Effector memory CD8-positive, alpha-beta T cell (primary cell): ENCODE data around the gene KPNA2.
A peak's percentile ranks its signal among the peaks of the same experiment; 100 is the strongest.
"Not testable (repeated sequence)": the region's sequence is repeated elsewhere in the genome, so short reads cannot be mapped to it uniquely, and the experiment has no call there.

ENCODE experiments used
- ATAC-seq: fragments of 150-1000 bp; cut with Tn5 transposase; replicated peaks from 2 replicates; pipeline ENCODE4 v1.10.0; 2021; ENCODE audit warnings: mild to moderate bottlenecking, moderate library complexity
- DNase-seq, 3 experiments: peaks; one replicate each; pipeline ENCODE4 v3.0.0; 2021
- H3K27ac Mint-ChIP-seq, 2 donors: one replicate each; pipeline ENCODE4 v1.8.0; 2022; ENCODE audit warnings: mild to moderate bottlenecking in 2 of 2, mixed read lengths in 2 of 2, moderate library complexity in 2 of 2
- H3K27me3 Mint-ChIP-seq, 2 donors: one replicate each; pipeline ENCODE4 v1.8.0; 2022; ENCODE audit warnings: mixed read lengths in 2 of 2
- H3K36me3 Mint-ChIP-seq: one replicate; pipeline ENCODE4 v1.8.0; 2022; ENCODE audit warnings: mild to moderate bottlenecking, moderate library complexity, mixed read lengths; ENCODE audit not compliant: insufficient read depth
- H3K4me1 Mint-ChIP-seq, 2 donors: one replicate each; pipeline ENCODE4 v1.8.0; 2022; ENCODE audit warnings: low read depth in 2 of 2, mixed read lengths in 2 of 2
- H3K4me3 Mint-ChIP-seq, 2 donors: one replicate each; pipeline ENCODE4 v1.8.0; 2022; ENCODE audit warnings: mild to moderate bottlenecking in 2 of 2, mixed read lengths in 2 of 2, moderate library complexity in 2 of 2
- H3K9me3 Mint-ChIP-seq, 2 donors: one replicate each; pipeline ENCODE4 v1.8.0; 2022; ENCODE audit warnings: mixed read lengths in 2 of 2

The KPNA2 gene

DNA sequence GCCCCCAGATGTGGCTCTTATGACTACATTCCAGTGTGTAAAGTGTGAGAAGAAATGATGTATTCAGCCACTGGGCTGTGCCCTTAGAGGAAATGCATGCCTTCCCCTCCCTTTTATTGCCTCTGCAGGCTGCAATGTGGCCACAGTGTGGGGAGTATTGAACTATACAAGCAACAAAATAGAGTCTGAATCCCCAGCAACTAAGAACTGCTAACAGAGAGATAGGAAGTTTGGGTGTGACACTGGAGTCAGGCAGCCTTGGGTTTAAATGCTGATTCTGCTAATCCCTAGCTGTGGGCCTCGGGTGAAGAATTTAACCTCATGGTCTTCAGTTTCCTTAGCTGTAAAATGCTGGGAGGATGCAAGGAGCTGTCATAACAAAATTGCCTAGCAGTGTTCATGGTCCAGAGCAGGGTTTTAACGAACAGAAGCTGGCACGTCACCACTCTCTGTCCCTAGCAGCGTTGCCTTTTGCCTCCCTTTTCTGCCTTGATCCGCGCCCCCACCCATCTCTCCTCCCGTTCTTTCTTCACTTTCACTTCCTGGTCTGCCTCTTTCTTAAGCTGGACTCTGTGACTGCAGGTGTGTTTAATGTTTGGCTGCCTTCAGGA is 50.3 kb downstream of the KPNA2 start:
- Mint-ChIP-seq H3K27me3 (no peaks in the 10 kb centered on the region), H3K36me3 (peaks cover 16% of the 10 kb centered on the region), H3K4me1 (peaks cover 34 to 36% of the 10 kb centered on the region in 2 donors), H3K4me3 (peak overlapping the region; percentile 60 to 81), H3K9me3 (no peaks in the 10 kb centered on the region), H3K27ac (peak overlapping the region; percentile 88 to 96)
- ATAC-seq, result peak; percentile 29
- DNase-seq, result peak in 1 of 3 experiments; percentile 8

DNA sequence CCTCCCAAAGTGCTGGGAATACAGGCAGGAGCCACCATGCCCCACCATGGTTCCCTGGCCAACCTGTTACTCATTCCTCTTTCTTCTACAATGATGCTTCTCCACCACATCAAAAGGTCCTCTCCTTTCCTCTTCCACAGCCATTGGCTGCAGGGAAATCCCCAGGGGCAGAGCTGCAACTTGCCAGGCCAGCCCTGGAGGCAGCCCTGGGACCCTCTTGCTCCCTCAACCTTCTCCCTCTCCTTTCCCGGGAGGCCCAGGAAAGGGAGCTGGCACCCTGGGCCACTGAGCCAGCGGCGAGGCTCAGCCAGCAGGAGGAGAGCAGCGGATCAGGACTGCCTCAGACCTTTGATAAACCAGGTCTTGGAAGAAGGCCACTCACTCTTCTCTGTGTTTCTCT is 51.1 kb downstream of the KPNA2 start:
- Mint-ChIP-seq H3K36me3 (peaks cover 16% of the 10 kb centered on the region), H3K27ac (peak overlapping the region; percentile 88 to 96), H3K4me1 (peaks cover 31 to 36% of the 10 kb centered on the region in 2 donors), H3K4me3 (peak overlapping the region; percentile 60 to 81)
- H3K27me3 Mint-ChIP-seq, H3K9me3 Mint-ChIP-seq, DNase-seq: not testable (repeated sequence)
- ATAC-seq, result peak; percentile 9

DNA sequence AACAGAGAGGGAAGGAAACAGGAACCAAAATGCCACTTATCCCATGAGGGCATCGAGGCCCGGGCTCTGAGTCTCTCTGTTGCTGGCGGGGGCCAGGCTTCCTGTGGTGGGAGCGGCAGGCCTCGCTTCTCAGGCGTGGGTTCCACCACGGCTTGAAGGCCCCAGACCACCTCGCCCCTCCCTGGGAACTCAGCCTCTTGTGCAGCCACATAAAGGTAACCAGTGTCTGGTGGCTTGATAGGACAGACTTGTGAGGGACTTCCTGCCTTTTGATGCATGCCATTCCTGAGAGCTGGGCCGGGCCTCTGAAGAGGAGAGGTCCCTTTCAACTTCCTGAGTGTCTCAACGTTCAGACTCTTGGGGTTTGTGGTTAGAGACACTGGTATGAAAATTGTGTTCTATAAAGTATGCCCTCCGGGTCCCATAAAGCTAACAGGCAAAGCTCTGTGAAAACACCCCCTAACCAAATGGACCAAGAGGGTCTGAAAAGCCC is 51.6 kb downstream of the KPNA2 start:
- Mint-ChIP-seq H3K36me3 (peaks cover 16% of the 10 kb centered on the region), H3K27ac (peak overlapping the region; percentile 88 to 96), H3K4me3 (peak overlapping the region; percentile 60 to 81), H3K4me1 (peaks cover 31 to 36% of the 10 kb centered on the region in 2 donors)
- DNase-seq (peak; percentile 36 to 49 (median 40)), ATAC-seq (peak; percentile 90)
- H3K27me3 Mint-ChIP-seq, H3K9me3 Mint-ChIP-seq: not testable (repeated sequence)

DNA sequence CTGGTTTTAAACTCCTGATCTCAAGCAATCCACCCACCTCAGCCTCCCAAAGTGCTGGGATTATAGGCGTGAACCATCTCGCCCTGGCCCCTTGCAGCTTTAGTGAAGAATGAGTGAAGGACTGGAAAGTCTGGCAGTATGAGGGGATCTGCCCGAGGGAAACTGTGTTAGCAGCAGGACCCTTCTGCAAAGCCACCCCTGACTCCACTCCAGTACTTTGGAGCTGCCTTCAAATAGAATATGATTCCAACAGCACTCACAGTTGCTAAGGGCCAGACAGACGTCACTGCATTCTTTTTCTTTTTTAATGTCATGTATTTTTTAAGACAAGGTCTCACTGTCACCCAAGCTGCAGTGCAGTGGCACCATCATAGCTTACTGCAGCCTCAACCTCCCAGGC is 52.3 kb downstream of the KPNA2 start:
- DNase-seq, result no peak
- ATAC-seq, result no peak
- H3K4me3 Mint-ChIP-seq, result peak overlapping the region; percentile 38 to 60
- peak overlapping the region; percentile 88 to 96 for H3K27ac Mint-ChIP-seq
- no peaks in the 10 kb centered on the region for H3K27me3 Mint-ChIP-seq
- no peaks in the 10 kb centered on the region for H3K9me3 Mint-ChIP-seq
- H3K36me3 Mint-ChIP-seq, result peaks cover 16% of the 10 kb centered on the region
- peaks cover 31 to 36% of the 10 kb centered on the region in 2 donors for H3K4me1 Mint-ChIP-seq

- Mint-ChIP-seq H3K36me3 (peaks cover 15% of the 10 kb centered on the region), H3K27ac (peak overlapping the region in 1 of 2 donors; percentile 22), H3K4me3 (no peak overlapping the region), H3K4me1 (peaks cover 31 to 36% of the 10 kb centered on the region in 2 donors), H3K9me3 (no peaks in the 10 kb centered on the region), H3K27me3 (no peaks in the 10 kb centered on the region)
- DNase-seq (no peak), ATAC-seq (no peak)
Observed at GRCh38 chr17:68089881-68090280, 54.3 kb downstream of the KPNA2 start.

DNA sequence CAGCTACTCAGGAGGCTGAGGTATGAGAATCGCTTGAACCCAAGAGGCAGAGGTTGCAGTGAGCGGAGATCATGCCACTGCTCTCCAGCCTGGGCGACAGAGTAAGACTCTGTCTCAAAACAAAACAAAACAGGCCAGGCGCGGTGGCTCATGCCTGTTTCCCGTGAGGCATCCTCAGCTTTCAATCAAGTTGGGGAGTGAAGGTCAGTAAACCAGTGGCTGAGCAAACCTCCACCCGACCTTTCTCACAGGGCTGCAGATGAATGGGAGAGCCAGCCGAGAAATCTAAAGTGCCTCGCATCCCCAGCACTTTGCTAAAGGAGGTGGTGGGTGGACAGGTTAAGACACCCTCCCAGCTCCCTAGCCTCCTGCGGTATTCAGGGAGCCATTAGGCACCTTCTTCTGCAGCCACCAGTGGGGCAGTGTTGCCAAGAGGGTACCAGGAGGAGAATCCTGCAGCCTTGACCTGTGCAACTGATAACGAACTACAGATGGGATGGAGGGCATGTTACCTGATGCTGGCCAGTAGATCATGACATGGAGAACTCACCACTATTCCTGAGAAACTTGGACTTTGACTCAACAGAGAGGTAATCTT is 59.0 kb downstream of the KPNA2 start:
- no peak overlapping the region for H3K27ac Mint-ChIP-seq
- no peak overlapping the region for H3K4me3 Mint-ChIP-seq
- no peaks in the 10 kb centered on the region for H3K27me3 Mint-ChIP-seq
- H3K4me1 Mint-ChIP-seq, result peaks cover 5% of the 10 kb centered on the region in 2 donors
- no peak for ATAC-seq
- no peaks in the 10 kb centered on the region for H3K9me3 Mint-ChIP-seq
- no peaks in the 10 kb centered on the region for H3K36me3 Mint-ChIP-seq
- no peak for DNase-seq

- Mint-ChIP-seq H3K4me3 (no peak overlapping the region), H3K9me3 (no peaks in the 10 kb centered on the region), H3K27ac (no peak overlapping the region), H3K36me3 (no peaks in the 10 kb centered on the region), H3K4me1 (peaks cover 0 to 2% of the 10 kb centered on the region in 2 donors), H3K27me3 (no peaks in the 10 kb centered on the region)
- DNase-seq (no peak), ATAC-seq (no peak)
Observed at GRCh38 chr17:68095205-68095811, 59.8 kb downstream of the KPNA2 start.

- no peak overlapping the region for H3K27ac Mint-ChIP-seq
- H3K27me3 Mint-ChIP-seq, result no peaks in the 10 kb centered on the region
- H3K36me3 Mint-ChIP-seq, result peaks cover 3% of the 10 kb centered on the region
- DNase-seq (no peak), ATAC-seq (no peak)
- no peaks in the 10 kb centered on the region for H3K9me3 Mint-ChIP-seq
- peaks cover 0 to 7% of the 10 kb centered on the region in 2 donors for H3K4me1 Mint-ChIP-seq
- H3K4me3 Mint-ChIP-seq, result no peak overlapping the region
Observed at GRCh38 chr17:68096111-68096510, 60.6 kb downstream of the KPNA2 start.
